Measurements from ENCODE around the gene EP400. TPM values are rescaled to one million over a fixed set of nuclear protein-coding genes. Genes with fewer than 3 reads are reported as not detected.

EP400 gene
- total RNA-seq, 1 experiment from 2014 or later = 60.5 TPM

- peaks cover 11% of the 10 kb centered on the region for H3K4me1 Mint-ChIP-seq (ENCODE audit: low read depth, unreplicated experiment)
- BruUV-seq (replicated peaks) = no TSS peak
These were observed 20.8 kb upstream of the EP400 start, which contains the start of gene PUS1 for GRCh38 chr12:131928711-131929580. Gene PUS1 (plus strand): TSS chr12:131929276. CDS start chr12:131929723, 447 bp downstream.

GRCh38 chr12:131929581-131930456, 19.9 kb upstream of the EP400 start:
- ChIA-PET CTCF (interaction anchor here (1.0 kb wide), 1 partner anchor 94 kb away, joined by 5 read pairs; no protein-coding TSS in a partner anchor), POLR2A (no interaction called here)
- H3K27ac Mint-ChIP-seq (ENCODE audit: unreplicated experiment) = peak overlapping the region; percentile 97
- intact Hi-C loops (cut with micrococcal nuclease; ENCODE audit: unreplicated experiment) = loop anchor here (1.0 to 5.0 kb wide), 3 partner anchors 19 to 68 kb away; partner anchors contain the start of gene EP400
- peak; percentile 46 to 75 for DNase-seq
- Histone ChIP-seq H3K27me3 (replicated peaks; ENCODE audit: control insufficient read depth, insufficient read depth, low read length) (no peaks in the 10 kb centered on the region), H3K9me3 (no peaks in the 10 kb centered on the region), H3K4me3 (ENCODE audit: low read depth, low read length) (peak overlapping the region; percentile 96), H3K36me3 (ENCODE audit: control insufficient read depth, insufficient read depth, low read length) (peaks cover 3% of the 10 kb centered on the region), H3K4me1 (no peaks in the 10 kb centered on the region; the same call in 1 of the 2 replicates)
- H3K4me3 Mint-ChIP-seq (ENCODE audit: unreplicated experiment) = peak overlapping the region; percentile 97
- TF ChIP-seq CTCF (IDR thresholded peaks at IDR 0.05; ENCODE audit: insufficient read depth in 1 of 2, low read depth in 1 of 2, low read length in 1 of 2, severe bottlenecking in 1 of 2, unreplicated experiment in 1 of 2) = no peak
- no TSS peak for BruUV-seq (replicated peaks)
- H3K36me3 Mint-ChIP-seq (ENCODE audit: insufficient read depth, unreplicated experiment) = peaks cover 53% of the 10 kb centered on the region
- H3K9me3 Mint-ChIP-seq (ENCODE audit: unreplicated experiment) = no peaks in the 10 kb centered on the region
- no peaks in the 10 kb centered on the region for H3K27me3 Mint-ChIP-seq (ENCODE audit: insufficient read depth, unreplicated experiment)
- peaks cover 11% of the 10 kb centered on the region for H3K4me1 Mint-ChIP-seq (ENCODE audit: low read depth, unreplicated experiment)

More at GRCh38 chr12:131928711-131929580, 20.8 kb upstream of the EP400 start, which contains the start of gene PUS1:
- H3K27me3 ChIP-seq (replicated peaks; ENCODE audit: control insufficient read depth, insufficient read depth, low read length) = no peaks in the 10 kb centered on the region
- peak within 1 kb of the TSS; percentile 96 for H3K4me3 ChIP-seq (ENCODE audit: low read depth, low read length)
- Mint-ChIP-seq H3K27ac (ENCODE audit: unreplicated experiment) (peak within 1 kb of the TSS; percentile 97), H3K4me3 (ENCODE audit: unreplicated experiment) (peak within 1 kb of the TSS; percentile 97), H3K36me3 (ENCODE audit: insufficient read depth, unreplicated experiment) (peaks cover 49% of the 10 kb centered on the region), H3K9me3 (ENCODE audit: unreplicated experiment) (no peaks in the 10 kb centered on the region), H3K27me3 (ENCODE audit: insufficient read depth, unreplicated experiment) (no peaks in the 10 kb centered on the region)
- CTCF ChIA-PET = interaction anchor here (0.8 to 1.0 kb wide), 2 partner anchors 93 kb away, joined by 4 to 5 read pairs; no protein-coding TSS in a partner anchor
- no peak for TF ChIP-seq CTCF (IDR thresholded peaks at IDR 0.05; ENCODE audit: insufficient read depth in 1 of 2, low read depth in 1 of 2, low read length in 1 of 2, severe bottlenecking in 1 of 2, unreplicated experiment in 1 of 2)
- H3K36me3 ChIP-seq (ENCODE audit: control insufficient read depth, insufficient read depth, low read length) = peaks cover 3% of the 10 kb centered on the region; the same call in 1 of the 2 replicates
- POLR2A ChIA-PET = no interaction called here
- no peaks in the 10 kb centered on the region for H3K9me3 ChIP-seq
- intact Hi-C loops (cut with micrococcal nuclease; ENCODE audit: unreplicated experiment) = loop anchor here (1.0 to 5.0 kb wide), 3 partner anchors 20 to 67 kb away; partner anchors contain the start of gene EP400
- no peaks in the 10 kb centered on the region; the same call in 1 of the 2 replicates for H3K4me1 ChIP-seq
- DNase-seq = peak; percentile 95 to 96

- H3K4me1 ChIP-seq = no peaks in the 10 kb centered on the region; the same call in 1 of the 2 replicates
- H3K4me3 ChIP-seq (ENCODE audit: low read depth, low read length) = peak overlapping the region; percentile 96
- no peaks in the 10 kb centered on the region for H3K27me3 ChIP-seq (replicated peaks; ENCODE audit: control insufficient read depth, insufficient read depth, low read length)
- no peaks in the 10 kb centered on the region for H3K9me3 ChIP-seq
- intact Hi-C loops (cut with micrococcal nuclease; ENCODE audit: unreplicated experiment) = no loop called here
- ChIA-PET CTCF (no interaction called here), POLR2A (no interaction called here)
- DNase-seq = no peak
- Mint-ChIP-seq H3K27ac (ENCODE audit: unreplicated experiment) (peak overlapping the region; percentile 97), H3K9me3 (ENCODE audit: unreplicated experiment) (no peaks in the 10 kb centered on the region), H3K27me3 (ENCODE audit: insufficient read depth, unreplicated experiment) (no peaks in the 10 kb centered on the region), H3K36me3 (ENCODE audit: insufficient read depth, unreplicated experiment) (peaks cover 60% of the 10 kb centered on the region), H3K4me1 (ENCODE audit: low read depth, unreplicated experiment) (peaks cover 11% of the 10 kb centered on the region), H3K4me3 (ENCODE audit: unreplicated experiment) (peak overlapping the region; percentile 97)
- BruUV-seq (replicated peaks) = no TSS peak
- TF ChIP-seq CTCF (IDR thresholded peaks at IDR 0.05; ENCODE audit: insufficient read depth in 1 of 2, low read depth in 1 of 2, low read length in 1 of 2, severe bottlenecking in 1 of 2, unreplicated experiment in 1 of 2) = no peak
- peaks cover 3% of the 10 kb centered on the region for H3K36me3 ChIP-seq (ENCODE audit: control insufficient read depth, insufficient read depth, low read length)
These were observed 19.2 kb upstream of the EP400 start for GRCh38 chr12:131930510-131930909.

Measured in Caco-2 (cell line).